ENCODE data around the gene CCNG1. TPM values are rescaled to one million over a fixed set of nuclear protein-coding genes. Genes with fewer than 3 reads are reported as not detected.

Gene CCNG1
- total RNA-seq = 100 to 1,000 TPM; 166 to 172 TPM

GRCh38 chr5:163437309-163438182, at the start of gene CCNG1:
CCNG1 (plus strand) TSS chr5:163437595; CDS start chr5:163439257, 1,662 bp downstream.

GRCh38 chr5:163459819-163460561, 22.6 kb downstream of the CCNG1 start, which contains the start of gene NUDCD2:
NUDCD2 (minus strand) TSS chr5:163460102; CDS start chr5:163460050, 52 bp downstream.

DNA sequence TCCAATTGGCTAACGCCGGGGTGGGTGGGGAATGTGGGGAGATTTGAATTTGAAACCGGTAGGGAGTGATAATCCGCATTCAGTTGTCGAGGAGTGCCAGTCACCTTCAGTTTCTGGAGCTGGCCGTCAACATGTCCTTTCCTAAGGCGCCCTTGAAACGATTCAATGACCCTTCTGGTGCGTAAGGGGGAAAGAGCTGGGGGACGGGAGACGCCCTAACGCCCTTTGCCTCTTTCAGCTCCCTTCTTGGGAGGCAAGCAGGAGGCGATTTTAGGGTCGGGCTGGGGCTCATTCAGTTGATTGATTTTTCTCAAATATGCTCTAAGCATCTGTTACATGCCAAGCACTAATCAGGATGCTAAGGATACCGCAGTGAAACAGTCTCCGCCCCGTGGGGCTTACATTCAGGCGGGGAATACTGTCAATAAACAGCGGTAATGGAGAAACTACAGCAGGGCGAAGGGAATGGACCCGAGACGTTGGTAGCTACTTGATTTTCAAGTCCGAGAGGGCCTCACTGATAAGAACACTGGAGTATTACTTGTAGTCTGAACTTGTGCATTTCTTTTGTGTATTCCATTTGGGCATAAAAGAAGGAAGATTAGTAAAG, 23.3 kb downstream of the CCNG1 start, which contains the start of gene HMMR:
Gene HMMR (plus strand): TSS at position 71 of the 610 bp plus-strand sequence. CDS start 61 bp downstream, at position 132.

Other genes with a start within 250 kb of the CCNG1 start
- 10 to 100 TPM; 31.2 to 34.3 TPM for gene NUDCD2, start 22.5 kb downstream of the CCNG1 start, total RNA-seq
- gene HMMR, start 23.0 kb downstream of the CCNG1 start, total RNA-seq = 10 to 100 TPM; 52.6 to 52.8 TPM
- 100 to 1,000 TPM in 1 of 2 experiments, 10 to 100 TPM in 1; 98.3 to 103 TPM for gene MAT2B, start 68.0 kb downstream of the CCNG1 start, total RNA-seq

All from activated naive CD4-positive, alpha-beta T cell treated with anti-CD3 and anti-CD28 coated beads, Interleukin-2, amount 10 ng/mL, durations not matched to agents 5 hours and 36 hours (primary cell).